Stomach (tissue), 4 donors: ENCODE data around the gene D2HGDH.

Source experiments
- EP300 ChIP-seq: sonication (generic); formaldehyde crosslinking; IDR thresholded peaks from one replicate; pipeline ENCODE4 v1.6.1; 2017; ENCODE audit warnings: antibody characterized with exemption
- POLR2AphosphoS5 ChIP-seq, 3 donors: sonication (generic); formaldehyde crosslinking; IDR thresholded peaks; one replicate each; pipeline ENCODE4 v1.6.1; 2016; ENCODE audit warnings: antibody characterized with exemption in 3 of 3
- TF ChIP-seq, protein P1 (sequence below), 7 experiments: fragments of 450-650 bp in 4 of 7; fragments of 200-600 bp in 3 of 7; sonication (generic) in 3 of 7; IDR thresholded peaks; one replicate each; pipeline ENCODE4 v1.5.1; 2016 to 2019; ENCODE audit warnings: antibody characterized with exemption in 7 of 7, control low read depth in 2 of 7, mild to moderate bottlenecking in 1 of 7

DNA sequence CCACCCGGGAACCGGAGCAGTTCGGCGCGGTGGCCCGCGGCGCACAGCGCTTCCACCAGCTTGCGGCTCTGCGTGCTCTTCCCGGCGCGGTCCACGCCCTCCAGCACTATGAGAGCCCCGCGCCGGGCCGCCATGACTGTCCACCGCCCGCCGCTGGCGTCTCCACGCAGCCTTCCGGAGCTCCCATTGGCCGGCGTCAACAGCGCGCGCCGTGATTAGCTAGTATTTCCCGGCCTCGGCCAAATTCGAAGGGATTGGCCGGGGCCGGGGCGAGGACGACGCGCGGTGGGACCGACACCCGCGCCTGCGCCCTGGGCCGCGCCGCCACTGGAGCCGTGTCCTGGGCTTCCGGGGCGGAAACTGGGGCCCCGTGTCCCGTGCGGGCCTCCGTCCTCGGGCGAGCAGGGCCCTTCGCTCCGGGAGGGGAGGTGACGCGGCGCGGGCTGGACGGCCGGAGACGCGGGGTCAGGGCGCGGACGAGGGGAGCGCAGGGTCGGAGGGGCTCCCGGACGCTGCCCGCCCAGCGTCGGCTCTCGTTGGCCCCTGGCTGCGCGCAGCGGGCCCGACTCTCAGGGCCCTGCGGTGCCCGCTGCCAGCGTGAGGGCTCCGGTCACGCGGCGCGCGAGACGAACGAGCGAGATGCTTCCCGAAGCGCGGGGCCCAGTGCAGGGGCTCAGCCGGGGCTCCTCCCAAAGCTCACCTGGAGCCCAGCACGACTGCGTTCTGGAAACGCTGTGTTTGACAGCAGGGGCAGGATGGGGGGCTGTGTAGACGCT is 47.6 kb upstream of the D2HGDH start, which contains the start of gene DTYMK:
- TF ChIP-seq, protein P1, sequence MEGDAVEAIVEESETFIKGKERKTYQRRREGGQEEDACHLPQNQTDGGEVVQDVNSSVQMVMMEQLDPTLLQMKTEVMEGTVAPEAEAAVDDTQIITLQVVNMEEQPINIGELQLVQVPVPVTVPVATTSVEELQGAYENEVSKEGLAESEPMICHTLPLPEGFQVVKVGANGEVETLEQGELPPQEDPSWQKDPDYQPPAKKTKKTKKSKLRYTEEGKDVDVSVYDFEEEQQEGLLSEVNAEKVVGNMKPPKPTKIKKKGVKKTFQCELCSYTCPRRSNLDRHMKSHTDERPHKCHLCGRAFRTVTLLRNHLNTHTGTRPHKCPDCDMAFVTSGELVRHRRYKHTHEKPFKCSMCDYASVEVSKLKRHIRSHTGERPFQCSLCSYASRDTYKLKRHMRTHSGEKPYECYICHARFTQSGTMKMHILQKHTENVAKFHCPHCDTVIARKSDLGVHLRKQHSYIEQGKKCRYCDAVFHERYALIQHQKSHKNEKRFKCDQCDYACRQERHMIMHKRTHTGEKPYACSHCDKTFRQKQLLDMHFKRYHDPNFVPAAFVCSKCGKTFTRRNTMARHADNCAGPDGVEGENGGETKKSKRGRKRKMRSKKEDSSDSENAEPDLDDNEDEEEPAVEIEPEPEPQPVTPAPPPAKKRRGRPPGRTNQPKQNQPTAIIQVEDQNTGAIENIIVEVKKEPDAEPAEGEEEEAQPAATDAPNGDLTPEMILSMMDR (IDR thresholded peaks at IDR 0.05): no peak
- TF ChIP-seq POLR2AphosphoS5 (IDR thresholded peaks at IDR 0.05) (peak; percentile 92 to 99 (median 95)), EP300 (no peak)
